GM12878 (cell line): ENCODE measurements around the gene CXXC5.

Experiments
- CREM ChIP-seq: IDR thresholded peaks from 2 replicates; pipeline ENCODE4 v1.6.1; 2014; ENCODE audit warnings: antibody characterized with exemption, low read depth
- EZH2 ChIP-seq: IDR thresholded peaks from 2 replicates; pipeline ENCODE4 v1.6.1; 2012; ENCODE audit warnings: low read depth, mild to moderate bottlenecking, control low read depth, inconsistent platforms, low read length, borderline replicate concordance; ENCODE audit not compliant: control insufficient read depth
- POLR2A ChIP-seq: IDR thresholded peaks from 2 replicates; pipeline ENCODE4 v1.6.1; 2011; ENCODE audit warnings: low read depth, mild to moderate bottlenecking, low read length
- TF ChIP-seq, protein P1 (sequence below), 3 experiments: IDR thresholded peaks in 2 of 3; conservative IDR thresholded peaks in 1 of 3; 2 replicates each; pipeline ENCODE4 v1.5.1; 2011; ENCODE audit warnings: low read depth in 3 of 3, low read length in 3 of 3, mild to moderate bottlenecking in 3 of 3, control low read depth in 2 of 3, moderate library complexity in 2 of 3, inconsistent platforms in 1 of 3, mixed read lengths in 1 of 3; ENCODE audit not compliant: control insufficient read depth in 2 of 3, insufficient read depth in 1 of 3; ENCODE audit errors: extremely low read depth in 1 of 3
- TF ChIP-seq, protein P2 (sequence below): fragments of 450-650 bp; IDR thresholded peaks from 2 replicates; pipeline ENCODE4 v1.6.1; 2017; ENCODE audit warnings: mild to moderate bottlenecking

DNA sequence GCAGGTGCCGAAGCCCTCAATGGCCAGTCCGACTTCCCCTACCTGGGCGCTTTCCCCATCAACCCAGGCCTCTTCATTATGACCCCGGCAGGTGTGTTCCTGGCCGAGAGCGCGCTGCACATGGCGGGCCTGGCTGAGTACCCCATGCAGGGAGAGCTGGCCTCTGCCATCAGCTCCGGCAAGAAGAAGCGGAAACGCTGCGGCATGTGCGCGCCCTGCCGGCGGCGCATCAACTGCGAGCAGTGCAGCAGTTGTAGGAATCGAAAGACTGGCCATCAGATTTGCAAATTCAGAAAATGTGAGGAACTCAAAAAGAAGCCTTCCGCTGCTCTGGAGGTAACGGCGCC, 32.9 kb downstream of the CXXC5 start:
- TF ChIP-seq CREM (no peak), EZH2 (no peak), POLR2A (no peak)
- TF ChIP-seq, protein P1, sequence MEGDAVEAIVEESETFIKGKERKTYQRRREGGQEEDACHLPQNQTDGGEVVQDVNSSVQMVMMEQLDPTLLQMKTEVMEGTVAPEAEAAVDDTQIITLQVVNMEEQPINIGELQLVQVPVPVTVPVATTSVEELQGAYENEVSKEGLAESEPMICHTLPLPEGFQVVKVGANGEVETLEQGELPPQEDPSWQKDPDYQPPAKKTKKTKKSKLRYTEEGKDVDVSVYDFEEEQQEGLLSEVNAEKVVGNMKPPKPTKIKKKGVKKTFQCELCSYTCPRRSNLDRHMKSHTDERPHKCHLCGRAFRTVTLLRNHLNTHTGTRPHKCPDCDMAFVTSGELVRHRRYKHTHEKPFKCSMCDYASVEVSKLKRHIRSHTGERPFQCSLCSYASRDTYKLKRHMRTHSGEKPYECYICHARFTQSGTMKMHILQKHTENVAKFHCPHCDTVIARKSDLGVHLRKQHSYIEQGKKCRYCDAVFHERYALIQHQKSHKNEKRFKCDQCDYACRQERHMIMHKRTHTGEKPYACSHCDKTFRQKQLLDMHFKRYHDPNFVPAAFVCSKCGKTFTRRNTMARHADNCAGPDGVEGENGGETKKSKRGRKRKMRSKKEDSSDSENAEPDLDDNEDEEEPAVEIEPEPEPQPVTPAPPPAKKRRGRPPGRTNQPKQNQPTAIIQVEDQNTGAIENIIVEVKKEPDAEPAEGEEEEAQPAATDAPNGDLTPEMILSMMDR (IDR thresholded peaks at IDR 0.05 in 2 of 3, conservative IDR thresholded peaks at IDR 0.05 in 1 of 3; ENCODE audit: control insufficient read depth in 2 of 3, extremely low read depth in 1 of 3, insufficient read depth in 1 of 3, low read depth in 3 of 3, low read length in 3 of 3) = no peak
- TF ChIP-seq, protein P2, sequence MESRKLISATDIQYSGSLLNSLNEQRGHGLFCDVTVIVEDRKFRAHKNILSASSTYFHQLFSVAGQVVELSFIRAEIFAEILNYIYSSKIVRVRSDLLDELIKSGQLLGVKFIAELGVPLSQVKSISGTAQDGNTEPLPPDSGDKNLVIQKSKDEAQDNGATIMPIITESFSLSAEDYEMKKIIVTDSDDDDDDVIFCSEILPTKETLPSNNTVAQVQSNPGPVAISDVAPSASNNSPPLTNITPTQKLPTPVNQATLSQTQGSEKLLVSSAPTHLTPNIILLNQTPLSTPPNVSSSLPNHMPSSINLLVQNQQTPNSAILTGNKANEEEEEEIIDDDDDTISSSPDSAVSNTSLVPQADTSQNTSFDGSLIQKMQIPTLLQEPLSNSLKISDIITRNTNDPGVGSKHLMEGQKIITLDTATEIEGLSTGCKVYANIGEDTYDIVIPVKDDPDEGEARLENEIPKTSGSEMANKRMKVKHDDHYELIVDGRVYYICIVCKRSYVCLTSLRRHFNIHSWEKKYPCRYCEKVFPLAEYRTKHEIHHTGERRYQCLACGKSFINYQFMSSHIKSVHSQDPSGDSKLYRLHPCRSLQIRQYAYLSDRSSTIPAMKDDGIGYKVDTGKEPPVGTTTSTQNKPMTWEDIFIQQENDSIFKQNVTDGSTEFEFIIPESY = no peak
